ENCODE measurements around the gene POU2F1.

GRCh38 chr1:167185062-167185461 lies 35.6 kb upstream of the POU2F1 start:
- TF ChIP-seq POLR2A (IDR thresholded peaks at IDR 0.05; ENCODE audit: low read depth, low read length): no peak
- TF ChIP-seq EZH2 (IDR thresholded peaks at IDR 0.05; ENCODE audit: borderline replicate concordance, low read depth, low read length, severe bottlenecking): no peak
